ENCODE measurements around the gene LRRC7.

LRRC7 gene

GRCh38 chr1:70143048-70143659 is 575.4 kb downstream of the LRRC7 start:
- in situ Hi-C loops (cut with MboI; ENCODE audit: low sequenced_read_pairs) = no loop called here

DNA sequence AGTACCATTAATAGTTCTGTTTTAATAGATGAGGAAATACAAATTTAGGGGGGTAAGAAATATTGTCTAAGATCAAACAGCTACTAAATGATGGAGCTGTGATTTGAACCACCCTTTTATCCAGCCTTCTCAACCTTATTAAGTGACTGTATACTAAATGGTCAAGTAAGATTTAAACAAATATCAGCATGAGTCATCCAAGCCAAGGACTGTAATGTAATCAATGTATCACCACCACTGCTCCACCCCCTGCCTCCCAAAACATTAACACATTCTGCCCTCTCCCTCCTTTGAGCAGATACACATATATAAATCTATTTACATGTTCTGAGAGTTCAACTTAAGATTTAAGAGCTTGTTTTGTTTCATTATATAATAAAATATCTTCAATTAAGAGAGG is 578.8 kb downstream of the LRRC7 start:
- in situ Hi-C loops (cut with MboI; ENCODE audit: low sequenced_read_pairs) = no loop called here

GRCh38 chr1:70150444-70150843 is 582.7 kb downstream of the LRRC7 start:
- in situ Hi-C loops (cut with MboI; ENCODE audit: low sequenced_read_pairs) = no loop called here

DNA sequence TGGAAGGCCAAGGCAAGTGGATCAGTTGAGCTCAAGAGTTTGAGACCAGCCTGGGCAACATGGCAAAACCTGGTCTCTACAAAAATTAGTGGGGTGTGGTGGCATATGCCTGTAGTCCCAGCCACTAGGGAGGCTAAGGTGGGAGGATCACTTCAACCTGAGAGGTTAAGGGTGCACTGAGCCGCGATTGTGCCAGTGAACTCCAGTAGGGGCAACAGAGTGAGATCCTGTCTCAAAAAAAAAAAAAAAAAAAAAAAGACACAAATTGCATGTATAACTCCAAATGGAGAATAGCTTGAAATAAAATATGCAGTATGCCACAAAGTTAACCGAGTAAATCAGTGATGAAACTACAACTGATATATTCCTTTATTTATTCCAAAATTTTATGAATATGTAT is 586.0 kb downstream of the LRRC7 start:
- in situ Hi-C loops (cut with MboI; ENCODE audit: low sequenced_read_pairs) = no loop called here

DNA sequence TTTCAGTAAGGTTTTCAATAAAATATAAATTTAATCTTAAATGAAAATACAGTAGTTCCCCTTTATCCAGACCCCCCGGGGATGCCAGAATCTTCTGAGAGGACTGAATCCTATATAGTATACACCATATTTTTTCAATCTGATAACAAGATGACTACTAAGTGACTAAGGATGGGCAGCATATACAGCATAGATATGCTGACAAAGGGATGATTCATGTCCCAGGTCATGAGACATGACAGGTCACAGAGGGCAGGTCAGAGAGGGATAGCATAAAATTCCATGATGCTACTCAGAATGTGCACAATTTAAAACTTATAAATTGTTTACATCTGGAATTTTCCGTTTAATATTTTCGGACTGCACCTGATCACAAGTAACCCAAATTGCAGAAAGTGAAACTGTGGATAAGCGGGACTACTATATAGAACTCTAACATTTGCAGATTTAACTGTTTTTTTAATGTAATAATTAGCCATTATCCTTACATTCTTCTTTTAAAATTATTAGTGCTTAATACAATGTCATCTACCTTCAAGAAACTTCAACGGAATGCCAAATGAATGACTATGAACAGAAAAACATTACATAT is 588.9 kb downstream of the LRRC7 start:
- in situ Hi-C loops (cut with MboI; ENCODE audit: low sequenced_read_pairs) = no loop called here

DNA sequence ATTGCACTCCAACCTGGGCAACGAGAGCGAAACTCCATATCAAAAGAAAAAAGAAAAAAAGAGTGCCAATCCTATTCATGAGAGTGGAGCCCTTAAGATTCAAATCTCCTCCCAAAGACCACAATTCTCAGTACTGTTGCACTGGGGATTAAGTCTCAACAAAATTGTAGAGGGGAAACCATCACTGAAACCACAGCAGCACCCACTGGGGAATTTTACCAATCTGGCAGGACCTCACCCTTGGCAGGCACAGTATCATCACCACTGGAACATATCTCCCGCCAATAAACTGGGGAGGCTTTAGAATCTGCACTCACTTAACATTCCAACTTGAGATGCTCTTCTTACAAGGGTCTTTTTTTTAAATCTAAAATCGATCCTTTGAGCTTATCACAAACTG is 596.6 kb downstream of the LRRC7 start:
- in situ Hi-C loops (cut with MboI; ENCODE audit: low sequenced_read_pairs) = no loop called here

DNA sequence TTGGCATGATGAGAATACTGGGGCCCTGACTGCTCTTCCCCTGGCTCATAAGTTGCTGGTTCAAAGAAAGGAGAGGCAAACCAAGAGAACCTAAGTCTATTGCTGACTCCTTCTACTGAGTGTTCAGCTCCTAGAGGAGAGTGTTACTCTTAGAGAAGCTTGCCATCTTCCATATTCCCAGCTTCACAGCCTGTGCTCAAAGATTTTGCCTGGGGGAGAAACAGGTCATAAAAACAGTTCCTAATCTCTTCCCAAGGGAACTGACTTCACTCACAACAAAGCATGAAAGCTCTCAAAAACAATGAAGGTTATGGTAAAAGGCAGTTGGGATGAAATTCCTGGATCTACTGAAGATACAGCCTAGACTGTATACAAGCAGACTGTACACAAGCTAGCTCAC is 600.6 kb downstream of the LRRC7 start:
- in situ Hi-C loops (cut with MboI; ENCODE audit: low sequenced_read_pairs) = no loop called here

- in situ Hi-C loops (cut with MboI; ENCODE audit: low sequenced_read_pairs) = no loop called here
Observed at GRCh38 chr1:70169018-70169839, 601.5 kb downstream of the LRRC7 start.

- in situ Hi-C loops (cut with MboI; ENCODE audit: low sequenced_read_pairs) = no loop called here
Observed at GRCh38 chr1:70171512-70171911, 603.8 kb downstream of the LRRC7 start.
